A549 treated with dexamethasone at 1 μM for 4 hours (cell line): Measurements from ENCODE around the gene AP2A1. TPM values are rescaled to one million over a fixed set of nuclear protein-coding genes. Genes with fewer than 3 reads are reported as not detected.

Experiments
- total RNA-seq: library from RNA; stranded (reverse); fragments of 200-300 nt; extraction: Qiagen RNA extraction; gene quantifications from 5 replicates; pipeline ENCODE4 v1.2.3, GENCODE V29; 2022

Gene AP2A1
- 38.6 to 62.6 TPM (median 60.1 TPM) in 5 replicates for total RNA-seq

DNA sequence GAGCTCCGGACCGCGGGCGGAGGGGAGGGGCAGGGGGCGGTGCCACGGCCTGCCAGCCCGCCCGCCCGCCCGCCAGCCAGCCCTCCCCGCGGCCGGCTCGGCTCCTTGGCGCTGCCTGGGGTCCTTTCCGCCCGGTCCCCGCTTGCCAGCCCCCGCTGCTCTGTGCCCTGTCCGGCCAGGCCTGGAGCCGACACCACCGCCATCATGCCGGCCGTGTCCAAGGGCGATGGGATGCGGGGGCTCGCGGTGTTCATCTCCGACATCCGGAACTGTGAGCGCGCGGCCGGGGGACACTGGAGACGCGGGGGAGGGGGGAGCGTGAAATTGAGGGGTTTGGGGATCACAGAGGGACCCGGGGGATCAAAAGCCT, at the start of gene AP2A1:
Gene AP2A1 (plus strand): TSS at position 72 of the 370 bp plus-strand sequence. CDS start 133 bp downstream, at position 205.

DNA sequence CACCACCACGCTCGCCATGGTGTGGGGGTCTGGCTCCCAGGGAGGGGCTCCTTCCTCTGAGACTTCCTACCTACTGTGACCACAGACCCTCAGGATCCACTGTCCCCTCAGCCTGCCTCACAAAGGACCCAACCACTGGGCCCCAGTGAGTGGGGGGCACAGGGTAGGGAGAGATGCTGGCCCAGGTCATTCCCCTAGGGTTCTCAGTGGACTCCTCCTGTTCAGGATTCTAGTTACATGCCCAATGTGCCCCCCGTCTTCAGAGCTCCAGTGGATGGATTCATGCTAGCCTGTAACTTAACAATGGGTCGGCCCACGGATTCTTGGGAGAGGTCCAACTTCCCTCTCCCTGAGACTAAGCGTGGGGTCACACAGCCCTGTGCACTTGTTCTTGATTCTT, 3.6 kb upstream of the AP2A1 start, which contains the start of gene TSKS:
Gene TSKS (minus strand): TSS at position 77 of the 400 bp plus-strand sequence. CDS start 59 bp downstream, at position 18.

DNA sequence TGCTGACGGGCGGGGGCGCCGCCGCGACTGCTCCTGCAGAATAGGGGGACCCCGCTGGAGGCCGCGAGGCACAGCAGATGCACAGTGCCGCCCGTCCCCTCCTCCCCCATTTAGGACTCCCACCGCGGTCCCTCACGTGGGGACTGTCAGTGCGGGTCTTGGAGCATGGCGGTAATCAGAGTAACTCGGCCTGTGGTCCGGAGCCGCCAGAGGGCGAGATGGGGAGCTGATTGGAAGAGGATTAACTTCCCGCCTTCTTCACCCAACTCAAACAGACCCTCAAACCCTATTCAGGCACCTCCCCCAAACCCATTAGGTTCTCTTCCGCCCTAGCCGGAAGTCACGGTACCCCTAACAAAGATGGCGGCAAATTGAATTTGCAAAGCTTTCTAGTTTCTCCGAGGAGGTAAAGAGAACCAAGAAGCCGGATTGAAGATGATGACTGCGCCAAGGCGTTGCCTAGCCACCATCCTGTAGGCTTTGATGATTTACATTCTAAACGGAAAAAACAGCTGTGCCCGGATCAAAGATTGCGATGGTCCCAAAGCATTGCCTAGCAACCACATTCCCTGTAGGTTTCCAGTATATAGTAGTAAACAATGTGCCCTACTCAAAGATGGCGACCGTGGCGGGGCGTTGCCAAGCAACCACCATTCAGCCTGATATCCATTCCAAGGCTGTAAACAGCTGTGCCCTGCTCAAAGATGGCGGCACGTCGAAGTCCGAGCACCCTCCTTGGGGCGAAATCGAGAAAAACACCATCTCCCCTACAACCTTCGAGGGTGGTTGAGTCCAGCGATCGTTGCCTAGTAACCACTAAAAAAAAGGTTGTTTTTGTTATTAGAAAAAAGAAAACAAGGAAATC, 46.4 kb downstream of the AP2A1 start, which contains the start of gene FUZ:
Gene FUZ (minus strand): TSS at position 296 of the 865 bp plus-strand sequence. CDS start 186 bp downstream, at position 110.

DNA sequence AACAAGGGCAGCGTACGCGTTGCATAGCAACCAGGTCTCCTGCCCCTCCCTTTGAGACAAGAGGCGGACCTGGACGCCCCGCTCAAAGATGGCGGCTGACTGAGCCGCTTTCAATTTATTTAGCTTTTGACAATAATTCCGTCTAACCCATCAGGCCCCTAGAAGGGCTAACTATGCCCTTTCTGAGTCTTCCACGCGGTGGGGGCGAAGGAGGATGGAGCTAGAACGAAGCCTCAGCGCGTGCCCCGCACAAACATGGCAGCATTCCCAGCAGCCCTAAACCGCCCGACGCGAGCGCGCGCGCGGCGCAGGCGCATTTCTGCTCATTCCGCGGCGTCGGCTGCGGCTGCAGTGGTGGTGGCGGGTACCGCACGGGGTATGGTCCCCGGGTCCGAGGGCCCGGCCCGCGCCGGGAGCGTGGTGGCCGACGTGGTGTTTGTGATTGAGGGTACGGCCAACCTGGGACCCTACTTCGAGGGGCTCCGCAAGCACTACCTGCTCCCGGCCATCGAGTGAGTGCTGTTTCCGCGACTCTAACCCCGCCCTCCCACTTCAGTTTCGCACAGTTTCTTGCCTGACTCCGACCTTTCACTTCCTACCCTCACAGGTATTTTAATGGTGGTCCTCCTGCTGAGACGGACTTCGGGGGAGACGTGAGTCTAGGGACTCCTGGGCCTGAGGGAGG, 51.3 kb downstream of the AP2A1 start, which contains the start of gene MED25:
Gene MED25 (plus strand): TSS at position 326 of the 685 bp plus-strand sequence. CDS start 53 bp downstream, at position 379.

DNA sequence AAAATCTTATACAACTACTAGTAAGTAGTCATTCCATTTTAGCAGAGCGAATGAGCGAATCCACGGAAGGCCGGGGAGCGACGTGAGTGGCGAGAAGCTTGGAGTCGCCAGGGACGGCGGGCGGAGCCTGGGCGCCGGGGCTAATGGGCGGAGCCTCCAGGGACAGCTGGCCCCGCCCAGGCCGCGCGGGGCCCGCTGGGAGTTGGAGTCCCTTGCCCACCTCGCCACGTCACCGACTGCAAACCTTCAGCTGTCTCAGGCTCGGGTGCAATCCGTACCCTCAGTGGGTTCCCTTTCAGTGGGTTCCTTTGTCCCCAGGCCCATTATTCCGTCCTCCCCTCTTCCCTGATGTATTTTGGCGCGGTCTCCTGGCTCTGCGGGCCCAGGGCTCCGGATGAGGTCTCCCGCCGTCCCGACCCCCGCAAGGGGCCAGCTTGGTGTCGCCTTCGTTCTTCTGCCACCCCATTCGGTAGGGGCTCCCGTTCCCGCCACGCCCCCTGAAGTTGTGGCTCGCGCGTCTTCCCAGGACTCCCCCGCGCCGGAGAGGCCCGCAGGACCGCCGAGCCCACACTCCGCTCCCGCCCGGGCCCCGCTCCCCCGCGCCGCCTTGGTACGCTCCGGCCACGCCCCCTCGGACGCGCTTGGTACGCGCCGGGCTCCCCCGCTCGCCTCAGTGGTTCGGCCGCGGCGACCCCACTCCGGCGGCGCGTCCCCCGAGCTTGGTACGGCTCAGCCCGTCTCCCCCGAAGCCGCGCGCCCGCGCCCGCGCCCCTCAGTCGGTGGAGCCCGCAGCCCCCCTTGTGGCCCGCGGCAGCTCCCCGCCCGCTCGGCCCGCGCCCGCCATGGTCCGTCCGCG, 83.9 kb downstream of the AP2A1 start, which contains the start of gene PTOV1:
Gene PTOV1 (plus strand): TSS at position 673 of the 856 bp plus-strand sequence.

Other genes with a start within 250 kb of the AP2A1 start
- 1.5 to 3.5 TPM (median 2.6 TPM) in 5 replicates for gene RCN3, start 239.0 kb upstream of the AP2A1 start, total RNA-seq
- 90.9 to 110 TPM (median 106 TPM) in 5 replicates for gene NOSIP, start 186.4 kb upstream of the AP2A1 start, total RNA-seq
- 0.62 to 0.97 TPM (median 0.64 TPM) in 5 replicates for gene PRRG2, start 185.7 kb upstream of the AP2A1 start, total RNA-seq
- 25.0 to 45.9 TPM (median 44.1 TPM) in 5 replicates for gene PRR12, start 175.8 kb upstream of the AP2A1 start, total RNA-seq
- gene RRAS, start 126.9 kb upstream of the AP2A1 start, total RNA-seq: 105 to 170 TPM (median 157 TPM) in 5 replicates
- 39.2 to 76.5 TPM (median 69.9 TPM) in 5 replicates for gene SCAF1, start 124.8 kb upstream of the AP2A1 start, total RNA-seq
- 67.8 to 112 TPM (median 100 TPM) in 5 replicates for gene IRF3, start 101.1 kb upstream of the AP2A1 start, total RNA-seq
- 56.1 to 64.2 TPM (median 59.7 TPM) in 5 replicates for gene BCL2L12, start 101.1 kb upstream of the AP2A1 start, total RNA-seq
- gene PRMT1, start 89.7 kb upstream of the AP2A1 start, total RNA-seq: 394 to 431 TPM (median 409 TPM) in 5 replicates
- gene ADM5, start 77.4 kb upstream of the AP2A1 start, total RNA-seq: 3.0 to 5.7 TPM (median 5.0 TPM) in 5 replicates
- gene CPT1C, start 75.9 kb upstream of the AP2A1 start, total RNA-seq: 11.3 to 13.2 TPM (median 12.1 TPM) in 5 replicates
- not detected in 5 replicates for gene TSKS, start 3.7 kb upstream of the AP2A1 start, total RNA-seq
- 12.7 to 14.1 TPM (median 13.9 TPM) in 5 replicates for gene FUZ, start 46.3 kb downstream of the AP2A1 start, total RNA-seq
- 41.8 to 70.4 TPM (median 65.8 TPM) in 5 replicates for gene MED25, start 51.3 kb downstream of the AP2A1 start, total RNA-seq
- 108 to 147 TPM (median 141 TPM) in 5 replicates for gene PTOV1, start 84.2 kb downstream of the AP2A1 start, total RNA-seq
- gene PNKP, start 100.6 kb downstream of the AP2A1 start, total RNA-seq: 28.8 to 56.1 TPM (median 43.1 TPM) in 5 replicates
- gene AKT1S1, start 110.4 kb downstream of the AP2A1 start, total RNA-seq: 65.8 to 131 TPM (median 114 TPM) in 5 replicates
- gene TBC1D17, start 110.7 kb downstream of the AP2A1 start, total RNA-seq: 17.1 to 22.6 TPM (median 21.4 TPM) in 5 replicates
- gene IL4I1, start 129.9 kb downstream of the AP2A1 start, total RNA-seq: 0.40 to 0.94 TPM (median 0.62 TPM) in 5 replicates
- 40.2 to 52.1 TPM (median 50.0 TPM) in 5 replicates for gene ATF5, start 162.2 kb downstream of the AP2A1 start, total RNA-seq
- gene NUP62, start 162.5 kb downstream of the AP2A1 start, total RNA-seq: 61.0 to 99.1 TPM (median 98.1 TPM) in 5 replicates
- gene SIGLEC11, start 194.2 kb downstream of the AP2A1 start, total RNA-seq: 0.10 to 0.28 TPM (median 0.16 TPM) in 5 replicates